ENCODE results near the gene NSD2.

The NSD2 gene

GRCh38 chr4:1866189-1866661 lies 5.0 kb upstream of the NSD2 start:
- H3K4me3 ChIP-seq (ENCODE audit: low read depth, low read length): no peak overlapping the region
- CTCF ChIA-PET: interaction anchor here (1.1 kb wide), 1 partner anchor 33 kb away, joined by 3 read pairs; no protein-coding TSS in a partner anchor
- TF ChIP-seq, protein P1, sequence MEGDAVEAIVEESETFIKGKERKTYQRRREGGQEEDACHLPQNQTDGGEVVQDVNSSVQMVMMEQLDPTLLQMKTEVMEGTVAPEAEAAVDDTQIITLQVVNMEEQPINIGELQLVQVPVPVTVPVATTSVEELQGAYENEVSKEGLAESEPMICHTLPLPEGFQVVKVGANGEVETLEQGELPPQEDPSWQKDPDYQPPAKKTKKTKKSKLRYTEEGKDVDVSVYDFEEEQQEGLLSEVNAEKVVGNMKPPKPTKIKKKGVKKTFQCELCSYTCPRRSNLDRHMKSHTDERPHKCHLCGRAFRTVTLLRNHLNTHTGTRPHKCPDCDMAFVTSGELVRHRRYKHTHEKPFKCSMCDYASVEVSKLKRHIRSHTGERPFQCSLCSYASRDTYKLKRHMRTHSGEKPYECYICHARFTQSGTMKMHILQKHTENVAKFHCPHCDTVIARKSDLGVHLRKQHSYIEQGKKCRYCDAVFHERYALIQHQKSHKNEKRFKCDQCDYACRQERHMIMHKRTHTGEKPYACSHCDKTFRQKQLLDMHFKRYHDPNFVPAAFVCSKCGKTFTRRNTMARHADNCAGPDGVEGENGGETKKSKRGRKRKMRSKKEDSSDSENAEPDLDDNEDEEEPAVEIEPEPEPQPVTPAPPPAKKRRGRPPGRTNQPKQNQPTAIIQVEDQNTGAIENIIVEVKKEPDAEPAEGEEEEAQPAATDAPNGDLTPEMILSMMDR (IDR thresholded peaks at IDR 0.05; ENCODE audit: insufficient read depth, low read length, missing control alignments): no peak
- POLR2A ChIA-PET: no interaction called here
- no peak for DNase-seq (ENCODE audit: low read depth, low spot score)

- no peak for DNase-seq (ENCODE audit: low read depth, low spot score)
- no peak overlapping the region for H3K4me3 ChIP-seq (ENCODE audit: low read depth, low read length)
- POLR2A ChIA-PET: no interaction called here
- TF ChIP-seq, protein P1 (IDR thresholded peaks at IDR 0.05; ENCODE audit: insufficient read depth, low read length, missing control alignments): no peak
- CTCF ChIA-PET: interaction anchor here (0.9 to 1.0 kb wide), 2 partner anchors 8 to 41 kb away, joined by 3 read pairs; no protein-coding TSS in a partner anchor
Observed at GRCh38 chr4:1868293-1868692, 2.9 kb upstream of the NSD2 start.

- ChIA-PET CTCF (interaction anchor here (0.9 kb wide), 1 partner anchor 40 kb away, joined by 3 read pairs; no protein-coding TSS in a partner anchor), POLR2A (no interaction called here)
- TF ChIP-seq, protein P1 (IDR thresholded peaks at IDR 0.05; ENCODE audit: insufficient read depth, low read length, missing control alignments): no peak
- DNase-seq (ENCODE audit: low read depth, low spot score): no peak
- H3K4me3 ChIP-seq (ENCODE audit: low read depth, low read length): no peak overlapping the region
Observed at GRCh38 chr4:1868912-1869311, 2.3 kb upstream of the NSD2 start.

DNA sequence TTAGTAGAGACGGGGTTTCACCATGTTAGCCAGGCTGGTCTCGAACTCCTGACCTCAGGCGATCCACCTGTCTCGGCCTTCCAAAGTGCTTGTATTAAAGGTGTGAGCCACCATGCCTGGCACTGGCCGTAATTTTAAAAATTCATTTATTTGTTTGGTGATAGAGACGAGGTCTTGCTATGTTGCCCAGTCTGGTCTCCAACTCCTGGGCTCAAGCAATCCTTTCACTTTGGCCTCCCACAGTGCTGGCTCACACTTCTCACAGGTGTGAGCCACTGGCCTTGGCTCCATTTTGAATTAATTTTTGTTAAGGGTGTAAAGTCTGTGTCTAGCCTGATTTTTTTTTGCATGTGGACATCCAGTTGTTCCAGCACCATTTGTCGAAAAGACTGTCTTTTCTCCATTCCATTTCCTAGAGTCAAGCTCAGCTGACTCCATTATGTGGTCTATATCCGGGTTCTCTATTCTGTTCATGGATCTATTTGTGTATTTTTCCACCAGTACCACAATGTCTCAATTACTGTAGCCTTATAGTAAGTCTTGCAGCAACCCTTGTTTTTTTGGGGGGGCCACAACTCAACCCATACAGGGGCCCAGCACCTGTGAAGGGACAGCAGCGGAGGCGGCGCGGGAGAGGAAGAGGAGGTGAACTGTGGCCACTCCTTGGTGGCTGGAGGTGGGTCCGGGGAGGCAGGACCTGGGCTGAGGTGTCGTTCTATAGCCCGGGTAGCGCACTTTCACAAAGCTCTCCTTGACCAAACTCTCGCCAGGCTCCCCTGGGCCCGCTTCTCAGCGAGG lies 1.5 kb upstream of the NSD2 start:
- ChIA-PET POLR2A (interaction anchor here (0.7 to 1.3 kb wide), 3 partner anchors 8 to 13 kb away, joined by 3 to 6 read pairs (median 5); partner anchors contain the start of gene LETM1), CTCF (interaction anchor here (0.6 to 1.4 kb wide), 4 partner anchors 8 to 29 kb away, joined by 3 to 4 read pairs (median 4); no protein-coding TSS in a partner anchor)
- no peak for DNase-seq (ENCODE audit: low read depth, low spot score)
- H3K4me3 ChIP-seq (ENCODE audit: low read depth, low read length): peak overlapping the region; percentile 72
- TF ChIP-seq, protein P1 (IDR thresholded peaks at IDR 0.05; ENCODE audit: insufficient read depth, low read length, missing control alignments): no peak

DNA sequence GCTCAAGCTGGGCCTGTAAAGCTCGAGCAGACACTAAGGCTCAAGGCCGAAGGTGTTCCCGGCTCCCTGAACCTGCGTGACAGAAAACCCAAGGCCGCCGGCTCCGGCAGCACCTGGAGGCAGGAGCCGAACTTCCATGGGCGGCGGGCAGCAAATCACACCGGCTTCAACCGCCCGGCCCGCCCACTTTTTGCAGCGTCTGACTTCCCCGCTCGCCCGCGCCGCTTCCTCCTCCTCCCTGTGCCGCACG lies 940 bp upstream of the NSD2 start:
- CTCF ChIA-PET: interaction anchor here (0.6 to 1.4 kb wide), 4 partner anchors 8 to 28 kb away, joined by 3 to 4 read pairs (median 4); no protein-coding TSS in a partner anchor
- DNase-seq (ENCODE audit: low read depth, low spot score): no peak
- H3K4me3 ChIP-seq (ENCODE audit: low read depth, low read length): peak overlapping the region; percentile 72
- POLR2A ChIA-PET: interaction anchor here (0.7 to 1.3 kb wide), 3 partner anchors 8 to 14 kb away, joined by 3 to 6 read pairs (median 5); partner anchors contain the start of gene LETM1
- TF ChIP-seq, protein P1 (IDR thresholded peaks at IDR 0.05; ENCODE audit: insufficient read depth, low read length, missing control alignments): no peak

GRCh38 chr4:1871471-1872021 lies 353 bp downstream of the NSD2 start:
- POLR2A ChIA-PET: no interaction called here
- H3K4me3 ChIP-seq (ENCODE audit: low read depth, low read length): peak overlapping the region; percentile 70
- TF ChIP-seq, protein P1 (IDR thresholded peaks at IDR 0.05; ENCODE audit: insufficient read depth, low read length, missing control alignments): no peak
- CTCF ChIA-PET: no interaction called here
- no peak for DNase-seq (ENCODE audit: low read depth, low spot score)
